Measurements from ENCODE around the gene MATN3.
A peak's percentile ranks its signal among the peaks of the same experiment; 100 is the strongest.

The MATN3 gene

DNA sequence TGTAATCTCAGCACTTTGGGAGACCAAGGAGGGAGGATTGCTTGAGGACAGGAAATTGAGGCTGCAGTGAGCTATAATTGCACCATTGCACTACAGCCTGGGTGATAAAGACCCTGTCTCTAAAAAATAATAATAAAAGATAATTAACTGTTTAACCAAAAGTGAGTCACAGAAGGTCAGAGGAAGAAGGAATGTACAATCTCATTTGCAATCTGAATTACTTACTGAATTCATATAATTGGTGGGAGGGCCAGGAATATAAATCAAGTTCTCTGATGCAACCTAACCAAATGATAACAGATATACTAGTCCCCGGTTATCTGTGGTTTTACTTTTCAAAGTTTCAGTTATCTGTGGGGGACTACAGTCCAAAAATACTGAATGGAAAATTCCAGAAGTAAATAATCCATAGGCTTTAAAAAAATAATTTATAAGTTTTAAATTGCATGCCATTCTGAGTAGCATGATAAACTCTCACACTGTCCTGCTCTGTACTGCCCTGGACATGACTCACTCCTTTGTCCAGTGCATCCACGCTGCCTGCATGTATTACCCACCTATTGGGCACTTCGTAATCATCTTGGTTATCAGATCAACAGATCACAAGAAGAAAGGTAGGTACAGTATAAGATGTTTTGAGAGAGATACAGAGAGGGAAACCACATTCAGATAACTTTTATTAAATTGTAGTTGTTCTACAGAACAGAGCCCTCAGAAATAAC is 12.8 kb upstream of the MATN3 start:
- Mint-ChIP-seq H3K9me3 (peaks cover 18% of the 10 kb centered on the region), H3K27ac (no peak overlapping the region), H3K27me3 (no peaks in the 10 kb centered on the region), H3K4me3 (no peak overlapping the region), H3K4me1 (no peaks in the 10 kb centered on the region), H3K36me3 (ENCODE audit: low read depth) (peaks cover 43% of the 10 kb centered on the region)
- DNase-seq (no peak), ATAC-seq (no peak)

DNA sequence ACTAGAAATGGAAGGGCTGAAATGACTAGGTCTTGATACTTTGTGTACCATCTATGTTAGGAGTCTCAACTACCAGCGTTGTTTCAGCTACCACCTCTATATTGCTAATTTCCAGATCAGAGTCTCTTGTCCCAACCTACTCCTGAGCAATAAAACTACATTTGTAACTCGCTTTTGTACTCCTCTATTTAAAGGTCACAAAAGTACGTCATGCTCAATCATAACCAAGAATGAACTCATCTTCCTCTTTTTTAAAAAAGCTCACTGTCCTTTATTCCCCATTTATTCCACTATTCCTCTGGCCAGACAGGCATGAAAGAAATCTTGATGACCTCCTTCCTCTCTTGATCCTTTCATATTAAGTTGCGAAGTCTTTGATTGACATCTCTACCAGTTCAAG is 11.2 kb upstream of the MATN3 start:
- Mint-ChIP-seq H3K27me3 (no peaks in the 10 kb centered on the region), H3K4me3 (no peak overlapping the region), H3K4me1 (no peaks in the 10 kb centered on the region), H3K36me3 (ENCODE audit: low read depth) (peaks cover 32% of the 10 kb centered on the region), H3K27ac (no peak overlapping the region), H3K9me3 (peaks cover 26% of the 10 kb centered on the region)
- DNase-seq (no peak), ATAC-seq (no peak)

DNA sequence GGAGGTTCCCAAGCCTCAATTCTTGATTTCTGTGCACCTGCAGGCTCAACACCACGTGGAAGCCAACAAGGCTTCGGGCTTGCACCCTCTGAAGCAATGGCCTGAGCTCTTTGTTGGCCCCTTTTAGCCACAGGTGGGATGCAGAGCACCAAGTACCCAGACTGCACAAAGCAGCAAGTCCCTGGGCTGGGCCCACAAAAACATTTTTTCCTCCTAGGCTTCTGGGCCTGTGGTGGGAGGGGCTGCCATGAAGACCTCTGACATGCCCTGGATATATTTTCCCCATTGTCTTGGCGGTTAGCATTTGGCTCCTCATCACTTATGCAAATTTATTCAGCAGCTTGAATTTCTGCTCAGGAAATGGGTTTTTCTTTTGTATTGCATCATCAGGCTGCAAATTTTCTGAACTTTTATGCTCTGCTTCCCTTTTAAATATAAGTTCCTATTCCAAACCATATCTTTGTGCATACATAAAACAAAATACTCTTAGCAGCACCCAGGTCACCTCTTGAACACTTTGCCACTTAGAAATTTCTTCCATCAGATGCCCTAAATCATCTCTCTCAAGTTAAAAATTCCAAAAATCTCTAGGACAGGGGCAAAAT is 9.0 kb upstream of the MATN3 start:
- Mint-ChIP-seq H3K36me3 (ENCODE audit: low read depth) (peaks cover 18% of the 10 kb centered on the region), H3K4me3 (no peak overlapping the region), H3K9me3 (peaks cover 26% of the 10 kb centered on the region), H3K27me3 (no peaks in the 10 kb centered on the region), H3K4me1 (no peaks in the 10 kb centered on the region), H3K27ac (no peak overlapping the region)
- no peak for DNase-seq
- no peak for ATAC-seq

DNA sequence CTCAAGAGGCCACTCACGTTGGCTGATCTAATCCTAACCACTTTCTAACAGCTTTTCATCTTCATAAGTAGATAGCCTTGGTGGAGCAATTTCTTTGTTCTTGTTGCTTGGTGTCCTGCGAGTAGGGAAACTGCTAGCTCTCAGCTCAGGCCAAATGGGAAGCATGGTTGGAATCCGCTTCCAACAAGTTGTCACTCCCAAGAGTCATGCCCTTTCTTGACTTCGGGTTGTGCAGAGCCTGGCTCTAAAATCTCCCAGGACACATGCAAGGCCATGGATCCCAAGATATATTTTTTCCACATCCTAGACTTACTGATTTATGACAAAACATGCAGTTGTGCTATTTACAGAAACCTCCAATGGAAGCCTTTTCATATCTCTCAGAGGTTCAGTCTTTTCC is 7.3 kb upstream of the MATN3 start:
- Mint-ChIP-seq H3K36me3 (ENCODE audit: low read depth) (peaks cover 18% of the 10 kb centered on the region), H3K9me3 (peaks cover 27% of the 10 kb centered on the region), H3K27ac (no peak overlapping the region)

DNA sequence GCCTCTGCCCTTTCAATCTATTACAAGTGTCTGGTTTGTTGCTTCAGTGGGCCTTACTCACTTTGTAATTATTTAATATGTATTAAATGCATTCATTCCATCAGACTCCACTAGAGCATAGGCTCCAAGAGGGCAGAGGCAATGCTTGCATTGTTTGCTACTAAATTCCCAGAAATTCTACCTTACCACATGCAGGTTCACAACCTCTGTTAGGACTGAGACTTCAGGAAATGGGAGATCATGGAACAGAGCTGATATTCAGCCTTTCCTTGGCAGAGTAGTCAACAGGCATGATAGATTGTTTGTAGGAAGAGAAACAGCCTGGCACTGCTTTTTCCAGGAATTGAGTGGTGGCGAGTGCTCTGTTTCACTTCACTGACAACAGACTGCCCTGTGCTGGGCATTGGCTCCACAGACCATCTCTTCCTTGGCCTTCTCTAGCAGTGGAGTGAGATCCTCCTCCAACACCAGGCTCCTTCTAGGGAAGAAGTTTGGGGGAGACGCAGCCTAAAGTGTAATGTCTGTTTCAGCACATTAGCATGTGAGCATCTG is 6.2 kb upstream of the MATN3 start:
- Mint-ChIP-seq H3K27ac (no peak overlapping the region), H3K36me3 (ENCODE audit: low read depth) (peaks cover 18% of the 10 kb centered on the region), H3K9me3 (peaks cover 30% of the 10 kb centered on the region), H3K4me1 (no peaks in the 10 kb centered on the region), H3K27me3 (peaks cover 10% of the 10 kb centered on the region), H3K4me3 (no peak overlapping the region)
- ATAC-seq (no peak), DNase-seq (no peak)

More for the DNA sequence above, 7.3 kb upstream of the MATN3 start:
- H3K4me1 Mint-ChIP-seq: no peaks in the 10 kb centered on the region
- H3K4me3 Mint-ChIP-seq: no peak overlapping the region
- ATAC-seq (no peak), DNase-seq (no peak)
- peaks cover 2% of the 10 kb centered on the region for H3K27me3 Mint-ChIP-seq

DNA sequence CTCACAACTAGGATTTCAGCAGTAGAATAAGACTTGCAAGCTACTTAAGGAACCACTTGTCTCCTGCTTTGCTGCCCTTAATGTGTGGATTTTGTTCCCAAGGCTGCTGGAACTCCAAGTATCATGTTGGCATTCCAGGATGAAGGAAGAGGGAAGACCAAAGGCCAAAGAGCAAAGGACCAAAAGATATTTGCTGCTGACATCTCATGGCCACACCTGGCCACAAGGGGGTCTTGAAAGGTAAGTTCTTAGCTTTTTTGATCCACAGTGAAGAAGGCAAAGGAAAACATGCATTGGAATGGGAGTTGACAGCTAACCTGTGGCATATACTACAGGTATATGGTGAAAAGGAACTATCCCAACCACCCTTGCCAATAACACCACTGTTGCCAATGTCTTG is 3.9 kb upstream of the MATN3 start:
- Mint-ChIP-seq H3K36me3 (ENCODE audit: low read depth) (peaks cover 9% of the 10 kb centered on the region), H3K4me1 (peaks cover 3% of the 10 kb centered on the region), H3K27me3 (peaks cover 25% of the 10 kb centered on the region), H3K27ac (no peak overlapping the region), H3K4me3 (no peak overlapping the region), H3K9me3 (peaks cover 18% of the 10 kb centered on the region)
- no peak for ATAC-seq
- no peak for DNase-seq

DNA sequence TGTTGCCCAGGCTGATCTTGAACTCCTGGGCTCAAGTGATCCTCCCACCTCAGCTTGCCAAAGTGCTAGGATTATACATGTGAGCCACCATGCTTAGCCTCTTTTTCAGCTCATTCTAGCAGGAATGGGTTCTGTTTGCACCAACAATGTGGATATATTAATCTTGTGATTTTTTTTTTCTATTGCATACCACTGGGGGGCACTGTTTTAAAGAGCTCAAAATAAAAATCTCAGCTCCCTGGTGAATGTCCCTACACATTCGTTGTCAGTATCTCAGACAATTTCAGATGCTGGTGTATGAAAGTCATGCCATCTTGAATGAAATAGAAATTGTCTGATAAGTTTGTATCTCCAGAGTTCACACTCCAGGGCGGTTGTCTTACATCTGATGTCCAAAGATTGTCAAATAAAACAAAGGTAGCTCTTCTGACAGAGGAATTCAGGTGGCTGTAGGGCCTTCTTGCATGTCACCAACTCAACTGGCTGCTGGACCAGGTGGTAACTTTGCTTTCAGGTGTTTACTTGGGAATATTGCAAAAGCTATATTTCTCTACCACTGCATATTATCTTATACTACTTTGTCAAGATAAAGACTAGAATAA is 3.1 kb upstream of the MATN3 start:
- ATAC-seq: no peak
- Mint-ChIP-seq H3K27me3 (peaks cover 32% of the 10 kb centered on the region), H3K27ac (no peak overlapping the region), H3K36me3 (ENCODE audit: low read depth) (peaks cover 5% of the 10 kb centered on the region), H3K4me1 (peaks cover 3% of the 10 kb centered on the region), H3K4me3 (no peak overlapping the region), H3K9me3 (peaks cover 15% of the 10 kb centered on the region)
- DNase-seq: no peak

- DNase-seq (no peak), ATAC-seq (no peak)
- Mint-ChIP-seq H3K4me1 (peaks cover 3% of the 10 kb centered on the region), H3K27me3 (peaks cover 40% of the 10 kb centered on the region), H3K4me3 (peak overlapping the region; percentile 15), H3K9me3 (peaks cover 4% of the 10 kb centered on the region), H3K27ac (no peak overlapping the region), H3K36me3 (ENCODE audit: low read depth) (no peaks in the 10 kb centered on the region)
Observed at GRCh38 chr2:20013126-20013849, 820 bp upstream of the MATN3 start.

DNA sequence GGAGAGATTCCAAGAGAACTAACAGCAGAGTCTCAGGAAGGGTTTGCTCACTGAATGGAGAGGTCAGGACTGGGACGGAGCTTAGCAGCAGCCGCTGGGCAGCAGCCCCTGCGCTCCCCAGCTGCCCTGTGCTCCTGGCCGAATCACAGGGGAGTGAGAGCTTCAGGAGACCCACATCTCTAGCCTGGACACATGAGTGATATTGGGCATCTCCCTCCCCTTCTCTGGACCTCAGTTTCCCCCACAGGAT is 511 bp downstream of the MATN3 start:
- ATAC-seq (no peak), DNase-seq (no peak)
- H3K27ac Mint-ChIP-seq: no peak overlapping the region
- peak overlapping the region; percentile 53 for H3K4me3 Mint-ChIP-seq
- peaks cover 3% of the 10 kb centered on the region for H3K4me1 Mint-ChIP-seq
- no peaks in the 10 kb centered on the region for H3K36me3 Mint-ChIP-seq (ENCODE audit: low read depth)
- peaks cover 45% of the 10 kb centered on the region for H3K27me3 Mint-ChIP-seq
- H3K9me3 Mint-ChIP-seq: peaks cover 4% of the 10 kb centered on the region

DNA sequence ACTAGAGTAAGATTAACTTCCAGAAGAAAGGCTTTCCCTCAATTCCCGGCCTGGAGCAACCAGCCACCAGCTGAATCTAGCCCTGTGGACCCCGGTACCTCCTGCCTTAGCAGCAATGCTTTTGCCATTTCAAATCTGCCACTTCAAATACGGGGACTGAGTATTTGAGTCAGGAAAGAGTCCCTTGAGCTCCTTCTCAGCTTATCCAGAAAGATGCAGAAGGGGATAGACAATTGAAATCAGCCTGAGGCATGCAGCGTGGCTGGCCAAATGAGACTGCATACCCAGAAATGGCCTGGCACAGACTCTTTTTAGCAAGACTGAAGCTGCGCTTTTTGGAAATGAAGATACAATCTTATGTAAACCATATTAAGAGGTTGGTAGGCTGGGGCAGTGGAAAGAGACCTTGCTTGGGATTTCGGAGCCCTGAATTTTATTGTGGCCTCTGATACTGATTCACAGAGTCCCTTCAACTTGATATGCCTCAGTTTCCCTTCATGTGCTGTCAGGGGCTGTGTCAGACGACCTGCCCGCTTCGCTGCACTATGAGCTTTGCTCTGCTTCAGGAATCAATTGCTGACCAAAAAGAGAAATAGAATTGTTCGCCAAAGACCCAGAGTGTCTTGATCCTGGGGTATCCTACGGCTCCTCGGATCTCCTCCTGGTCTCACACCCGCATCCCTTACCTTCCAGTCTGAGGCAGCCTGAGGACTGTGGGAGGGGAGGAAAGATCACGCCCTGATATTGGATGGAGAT is 1.0 kb downstream of the MATN3 start:
- H3K36me3 Mint-ChIP-seq (ENCODE audit: low read depth): no peaks in the 10 kb centered on the region
- H3K4me3 Mint-ChIP-seq: peak overlapping the region; percentile 53
- H3K27ac Mint-ChIP-seq: no peak overlapping the region
- H3K4me1 Mint-ChIP-seq: peaks cover 3% of the 10 kb centered on the region
- H3K27me3 Mint-ChIP-seq: peaks cover 45% of the 10 kb centered on the region
- ATAC-seq (no peak), DNase-seq (no peak)
- peaks cover 4% of the 10 kb centered on the region for H3K9me3 Mint-ChIP-seq

- ATAC-seq: no peak
- Mint-ChIP-seq H3K27me3 (peaks cover 35% of the 10 kb centered on the region), H3K9me3 (no peaks in the 10 kb centered on the region), H3K4me1 (peaks cover 3% of the 10 kb centered on the region), H3K4me3 (no peak overlapping the region), H3K27ac (no peak overlapping the region), H3K36me3 (ENCODE audit: low read depth) (no peaks in the 10 kb centered on the region)
- no peak for DNase-seq
Observed at GRCh38 chr2:20008703-20009102, 3.8 kb downstream of the MATN3 start.

DNA sequence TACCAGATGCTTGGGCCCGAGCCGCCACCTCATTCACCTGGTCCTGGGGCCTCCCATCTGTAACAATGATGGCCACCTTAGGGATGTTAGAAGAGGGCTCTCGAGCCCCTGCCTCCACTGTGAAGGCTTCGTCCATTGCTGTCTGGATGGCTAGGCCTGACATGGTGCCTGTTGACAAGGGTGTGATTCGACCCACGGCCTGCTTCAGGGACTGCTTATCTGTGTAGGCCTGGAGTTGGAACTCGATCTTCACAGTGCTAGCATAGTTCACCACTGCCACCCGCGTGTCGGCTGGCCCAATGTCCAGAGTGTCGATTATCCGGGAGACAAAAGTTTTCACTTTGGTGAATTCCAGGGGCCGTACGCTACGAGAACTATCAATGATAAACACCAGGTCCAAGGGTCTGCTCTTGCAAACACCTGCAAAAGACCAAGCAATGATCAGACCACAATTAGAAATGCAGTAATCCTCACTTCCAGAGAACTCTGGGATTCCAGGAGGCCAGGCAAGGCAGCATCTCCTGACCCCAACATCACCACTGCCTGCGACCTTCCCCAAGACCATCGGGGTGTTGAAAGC is 6.5 kb downstream of the MATN3 start:
- H3K36me3 Mint-ChIP-seq (ENCODE audit: low read depth): no peaks in the 10 kb centered on the region
- ATAC-seq (no peak), DNase-seq (no peak)
- H3K27me3 Mint-ChIP-seq: peaks cover 21% of the 10 kb centered on the region
- no peak overlapping the region for H3K4me3 Mint-ChIP-seq
- H3K9me3 Mint-ChIP-seq: no peaks in the 10 kb centered on the region
- H3K4me1 Mint-ChIP-seq: no peaks in the 10 kb centered on the region
- no peak overlapping the region for H3K27ac Mint-ChIP-seq

DNA sequence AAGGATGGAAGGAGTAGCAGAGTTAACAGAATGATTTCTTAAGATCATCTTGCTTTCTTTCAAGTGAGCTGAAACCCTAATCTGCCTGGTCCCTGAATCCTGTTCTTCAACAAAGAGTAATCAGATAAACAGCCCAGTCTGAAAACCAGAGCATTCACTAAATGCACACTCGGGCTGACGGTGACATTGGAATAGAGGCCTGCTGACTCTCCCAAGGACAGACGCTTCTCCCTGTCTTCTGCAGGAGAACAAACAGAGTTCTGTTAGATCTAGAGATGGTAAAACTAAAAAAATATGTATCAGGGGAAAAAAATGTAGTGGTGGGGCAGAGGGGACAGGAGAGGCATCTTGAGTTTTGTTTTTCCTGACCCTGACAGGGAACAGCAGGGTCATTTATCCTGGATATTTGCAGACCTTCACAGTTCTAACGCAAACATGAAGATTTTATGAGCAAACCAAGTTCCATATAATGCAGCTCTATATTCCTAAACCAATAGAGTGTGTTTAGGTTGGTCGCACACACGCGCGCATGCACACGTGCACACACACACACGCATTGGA is 7.3 kb downstream of the MATN3 start:
- Mint-ChIP-seq H3K27me3 (peaks cover 18% of the 10 kb centered on the region), H3K27ac (no peak overlapping the region)
- ATAC-seq: no peak

More for the DNA sequence above, 7.3 kb downstream of the MATN3 start:
- no peak for DNase-seq
- Mint-ChIP-seq H3K4me1 (no peaks in the 10 kb centered on the region), H3K9me3 (no peaks in the 10 kb centered on the region), H3K36me3 (ENCODE audit: low read depth) (no peaks in the 10 kb centered on the region), H3K4me3 (no peak overlapping the region)
